ENCODE data around the gene MTA1.
A peak's percentile ranks its signal among the peaks of the same experiment; 100 is the strongest.

The MTA1 gene

GRCh38 chr14:105419195-105420091 is at the start of gene MTA1:
TSS of gene MTA1 (plus strand) at chr14:105419827. CDS start at chr14:105420036, 209 bp downstream.
- no peaks in the 10 kb centered on the region for H3K9me3 Mint-ChIP-seq
- peak within 1 kb of the TSS; percentile 94 for H3K27ac Mint-ChIP-seq
- H3K36me3 Mint-ChIP-seq (ENCODE audit: low read depth): peaks cover 36% of the 10 kb centered on the region
- peaks cover 37% of the 10 kb centered on the region for H3K4me1 Mint-ChIP-seq (ENCODE audit: low read depth)
- no peaks in the 10 kb centered on the region for H3K27me3 Mint-ChIP-seq
- H3K4me3 Mint-ChIP-seq: peak within 1 kb of the TSS; percentile 92
- peak; percentile 72 for DNase-seq

GRCh38 chr14:105374389-105374788 is 45.2 kb upstream of the MTA1 start:
- Mint-ChIP-seq H3K27ac (no peak overlapping the region), H3K9me3 (no peaks in the 10 kb centered on the region), H3K4me3 (no peak overlapping the region), H3K27me3 (no peaks in the 10 kb centered on the region), H3K4me1 (ENCODE audit: low read depth) (peaks cover 11% of the 10 kb centered on the region), H3K36me3 (ENCODE audit: low read depth) (no peaks in the 10 kb centered on the region)
- DNase-seq: no peak

GRCh38 chr14:105375635-105376057 is 44.0 kb upstream of the MTA1 start:
- H3K4me1 Mint-ChIP-seq (ENCODE audit: low read depth): peaks cover 11% of the 10 kb centered on the region
- H3K4me3 Mint-ChIP-seq: peak overlapping the region; percentile 12
- H3K36me3 Mint-ChIP-seq (ENCODE audit: low read depth): peaks cover 2% of the 10 kb centered on the region
- no peaks in the 10 kb centered on the region for H3K9me3 Mint-ChIP-seq
- DNase-seq: peak; percentile 59
- no peaks in the 10 kb centered on the region for H3K27me3 Mint-ChIP-seq
- H3K27ac Mint-ChIP-seq: peak overlapping the region; percentile 53

- no peak overlapping the region for H3K4me3 Mint-ChIP-seq
- no peak for DNase-seq
- H3K9me3 Mint-ChIP-seq: no peaks in the 10 kb centered on the region
- H3K27ac Mint-ChIP-seq: no peak overlapping the region
- H3K36me3 Mint-ChIP-seq (ENCODE audit: low read depth): peaks cover 3% of the 10 kb centered on the region
- peaks cover 9% of the 10 kb centered on the region for H3K4me1 Mint-ChIP-seq (ENCODE audit: low read depth)
- H3K27me3 Mint-ChIP-seq: no peaks in the 10 kb centered on the region
These were observed 42.8 kb upstream of the MTA1 start for GRCh38 chr14:105376521-105377440.

GRCh38 chr14:105377555-105378182 is 42.0 kb upstream of the MTA1 start:
- peaks cover 9% of the 10 kb centered on the region for H3K4me1 Mint-ChIP-seq (ENCODE audit: low read depth)
- no peaks in the 10 kb centered on the region for H3K27me3 Mint-ChIP-seq
- no peak overlapping the region for H3K27ac Mint-ChIP-seq
- peaks cover 6% of the 10 kb centered on the region for H3K36me3 Mint-ChIP-seq (ENCODE audit: low read depth)
- no peak overlapping the region for H3K4me3 Mint-ChIP-seq
- no peaks in the 10 kb centered on the region for H3K9me3 Mint-ChIP-seq
- DNase-seq: no peak

- H3K9me3 Mint-ChIP-seq: no peaks in the 10 kb centered on the region
- H3K27me3 Mint-ChIP-seq: no peaks in the 10 kb centered on the region
- H3K4me3 Mint-ChIP-seq: no peak overlapping the region
- peaks cover 10% of the 10 kb centered on the region for H3K36me3 Mint-ChIP-seq (ENCODE audit: low read depth)
- no peak overlapping the region for H3K27ac Mint-ChIP-seq
- DNase-seq: no peak
- peaks cover 9% of the 10 kb centered on the region for H3K4me1 Mint-ChIP-seq (ENCODE audit: low read depth)
These were observed 41.4 kb upstream of the MTA1 start for GRCh38 chr14:105378199-105378598.

- H3K36me3 Mint-ChIP-seq (ENCODE audit: low read depth): peaks cover 17% of the 10 kb centered on the region
These were observed 40.5 kb upstream of the MTA1 start for GRCh38 chr14:105378873-105379685.

GRCh38 chr14:105379946-105380345 is 39.7 kb upstream of the MTA1 start:
- no peak for DNase-seq
- H3K4me1 Mint-ChIP-seq (ENCODE audit: low read depth): peaks cover 9% of the 10 kb centered on the region
- H3K27me3 Mint-ChIP-seq: no peaks in the 10 kb centered on the region
- H3K9me3 Mint-ChIP-seq: no peaks in the 10 kb centered on the region
- no peak overlapping the region for H3K4me3 Mint-ChIP-seq
- H3K27ac Mint-ChIP-seq: no peak overlapping the region
- H3K36me3 Mint-ChIP-seq (ENCODE audit: low read depth): peaks cover 17% of the 10 kb centered on the region

More at GRCh38 chr14:105378873-105379685, 40.5 kb upstream of the MTA1 start:
- no peaks in the 10 kb centered on the region for H3K27me3 Mint-ChIP-seq
- H3K27ac Mint-ChIP-seq: no peak overlapping the region
- H3K4me3 Mint-ChIP-seq: no peak overlapping the region
- H3K4me1 Mint-ChIP-seq (ENCODE audit: low read depth): peaks cover 9% of the 10 kb centered on the region
- H3K9me3 Mint-ChIP-seq: no peaks in the 10 kb centered on the region
- DNase-seq: no peak

GRCh38 chr14:105380756-105381155 is 38.9 kb upstream of the MTA1 start:
- peaks cover 5% of the 10 kb centered on the region for H3K4me1 Mint-ChIP-seq (ENCODE audit: low read depth)
- H3K27me3 Mint-ChIP-seq: no peaks in the 10 kb centered on the region
- no peak overlapping the region for H3K27ac Mint-ChIP-seq
- DNase-seq: no peak
- peaks cover 24% of the 10 kb centered on the region for H3K36me3 Mint-ChIP-seq (ENCODE audit: low read depth)
- H3K4me3 Mint-ChIP-seq: no peak overlapping the region
- H3K9me3 Mint-ChIP-seq: no peaks in the 10 kb centered on the region

GRCh38 chr14:105381446-105382342 is 37.9 kb upstream of the MTA1 start:
- H3K27ac Mint-ChIP-seq: no peak overlapping the region

GRCh38 chr14:105382343-105383082 is 37.1 kb upstream of the MTA1 start:
- DNase-seq: no peak
- H3K4me1 Mint-ChIP-seq (ENCODE audit: low read depth): no peaks in the 10 kb centered on the region

More at GRCh38 chr14:105381446-105382342, 37.9 kb upstream of the MTA1 start:
- Mint-ChIP-seq H3K4me3 (no peak overlapping the region), H3K4me1 (ENCODE audit: low read depth) (no peaks in the 10 kb centered on the region), H3K9me3 (no peaks in the 10 kb centered on the region), H3K27me3 (no peaks in the 10 kb centered on the region), H3K36me3 (ENCODE audit: low read depth) (peaks cover 24% of the 10 kb centered on the region)
- no peak for DNase-seq

GRCh38 chr14:105383083-105383730 is 36.4 kb upstream of the MTA1 start:
- Mint-ChIP-seq H3K9me3 (no peaks in the 10 kb centered on the region), H3K27me3 (no peaks in the 10 kb centered on the region), H3K36me3 (ENCODE audit: low read depth) (peaks cover 26% of the 10 kb centered on the region), H3K27ac (no peak overlapping the region), H3K4me1 (ENCODE audit: low read depth) (no peaks in the 10 kb centered on the region), H3K4me3 (no peak overlapping the region)
- DNase-seq: no peak

More at GRCh38 chr14:105382343-105383082, 37.1 kb upstream of the MTA1 start:
- no peak overlapping the region for H3K27ac Mint-ChIP-seq
- H3K9me3 Mint-ChIP-seq: no peaks in the 10 kb centered on the region
- no peaks in the 10 kb centered on the region for H3K27me3 Mint-ChIP-seq
- H3K4me3 Mint-ChIP-seq: no peak overlapping the region
- peaks cover 26% of the 10 kb centered on the region for H3K36me3 Mint-ChIP-seq (ENCODE audit: low read depth)
